Kasumi-1 (cell line): ENCODE results near the gene SLFN14.
"Not testable (repeated sequence)": the region's sequence is repeated elsewhere in the genome, so short reads cannot be mapped to it uniquely, and the experiment has no call there.

Source experiments
- DNase-seq, 2 experiments: peaks; one replicate each; lab custom pipeline; 2025; lab: John Stamatoyannopoulos, UW

Gene SLFN14

DNA sequence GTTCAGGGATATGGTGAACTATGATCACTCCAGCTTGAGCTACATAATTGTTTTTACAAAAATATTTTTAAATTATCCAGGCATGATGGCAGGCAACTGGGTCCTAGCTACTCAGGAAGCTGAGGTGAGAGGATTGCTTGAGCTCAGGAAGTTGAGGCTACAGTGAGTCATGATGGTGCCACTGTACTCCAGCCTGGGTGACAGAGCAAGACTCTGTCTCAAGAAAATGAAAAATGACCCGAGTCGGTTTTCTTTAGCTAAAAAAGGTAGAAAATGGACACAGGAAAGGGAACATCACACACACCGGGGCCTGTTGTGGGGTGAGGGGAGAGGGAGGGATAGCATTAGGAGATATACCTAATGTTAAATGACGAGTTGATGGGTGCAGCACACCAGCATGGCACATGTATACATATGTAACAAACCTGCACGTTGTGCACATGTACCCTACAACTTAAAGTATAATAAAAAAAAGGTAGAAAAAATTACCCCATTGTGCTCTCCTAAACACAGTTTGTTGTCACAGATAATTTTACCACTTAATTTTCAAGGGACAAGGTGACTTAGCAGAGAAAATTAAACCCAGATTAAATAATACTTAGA is 38.9 kb downstream of the SLFN14 start:
- peak; percentile 74 to 84 for DNase-seq

DNA sequence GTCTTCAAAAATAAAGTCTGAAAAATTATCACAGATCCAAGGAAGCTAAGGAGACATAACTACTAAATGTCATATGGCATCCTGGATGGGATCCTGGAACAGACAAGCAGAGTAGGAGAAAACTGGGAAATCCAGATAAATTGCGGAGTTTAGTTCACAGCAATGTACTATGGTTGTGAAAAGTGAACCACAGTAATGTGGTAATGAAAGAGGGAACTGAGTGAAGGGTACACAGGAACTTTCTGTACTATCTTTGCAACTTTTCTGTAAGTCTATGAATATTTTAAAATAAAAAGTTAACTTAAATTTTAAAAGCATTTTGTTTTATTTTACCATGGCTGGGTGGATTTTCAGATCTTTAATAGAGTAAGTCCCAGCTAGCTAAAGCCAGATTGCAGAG is 39.5 kb downstream of the SLFN14 start:
- peak; percentile 33 to 49 for DNase-seq

GRCh38 chr17:35519906-35520442 is 40.6 kb downstream of the SLFN14 start:
- DNase-seq: no peak

DNA sequence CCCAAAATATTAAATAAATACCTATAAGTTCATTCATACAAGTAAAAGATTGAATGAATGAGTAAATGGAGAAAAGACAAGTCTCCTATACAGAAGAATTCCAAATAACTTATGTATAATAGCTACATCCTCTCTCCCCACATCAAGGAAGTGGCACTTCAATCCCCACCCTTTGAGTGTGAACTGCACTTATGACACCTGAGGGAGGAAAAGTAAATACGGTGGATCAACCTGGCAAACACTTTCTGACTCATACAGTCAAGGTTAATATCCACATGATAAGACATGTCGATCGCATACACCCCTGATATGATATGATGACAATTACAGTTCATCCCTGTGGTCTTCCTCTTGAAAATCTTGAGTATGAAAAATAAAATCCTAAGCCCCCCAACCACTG is 41.2 kb downstream of the SLFN14 start:
- DNase-seq: no peak

DNA sequence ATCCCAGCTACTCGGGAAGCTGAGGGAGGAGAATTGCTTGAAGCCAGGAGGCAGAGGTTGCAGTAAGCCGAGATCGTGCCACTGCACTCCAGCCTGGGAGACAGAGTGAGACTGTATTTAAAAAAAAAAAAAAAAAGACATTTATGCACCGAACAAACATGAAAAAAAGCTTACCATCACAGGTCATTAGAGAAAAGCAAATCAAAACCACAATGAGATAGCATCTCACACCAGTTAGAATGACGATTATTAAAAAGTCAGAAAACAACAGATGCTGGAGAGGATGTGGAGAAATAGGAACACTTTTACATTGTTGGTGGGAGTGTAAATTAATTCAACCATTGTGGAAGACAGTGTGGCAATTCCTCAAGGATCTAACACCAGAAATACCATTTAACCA is 42.2 kb downstream of the SLFN14 start:
- not testable (repeated sequence) for DNase-seq

DNA sequence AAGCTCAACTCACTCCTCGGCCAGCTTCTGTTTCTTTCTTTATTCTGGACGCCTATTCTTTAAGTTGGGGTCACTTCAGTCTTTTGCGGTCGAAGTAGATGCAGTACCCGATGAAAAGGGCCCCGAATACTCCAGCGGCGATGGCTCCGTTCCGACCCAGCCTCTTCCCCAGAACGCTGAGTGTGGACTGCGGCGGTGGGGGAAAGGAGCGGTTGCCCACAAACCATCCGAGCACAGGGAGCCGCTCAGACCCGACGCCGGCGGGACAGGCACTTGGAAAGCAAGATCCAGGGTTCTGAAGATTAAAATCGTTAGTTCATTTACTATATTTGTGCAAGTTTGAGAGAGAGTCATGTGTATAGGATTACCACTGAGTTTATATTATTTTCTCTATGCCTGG is 45.6 kb downstream of the SLFN14 start:
- DNase-seq: no peak

GRCh38 chr17:35514564-35514963 is 46.1 kb downstream of the SLFN14 start:
- DNase-seq: no peak
